IPS-18c (cell line): ENCODE measurements around the gene EBLN2.

Experiments used
- H3K4me3 ChIP-seq: 2 replicates; pipeline ENCODE4 v1.7.0; 2013; ENCODE audit warnings: low read depth, mild to moderate bottlenecking, low read length, moderate library complexity; ENCODE audit not compliant: insufficient read depth
- H3K9me3 ChIP-seq: one replicate; pipeline ENCODE4 v1.6.1; 2013; ENCODE audit warnings: mild to moderate bottlenecking, low read length, moderate library complexity; ENCODE audit not compliant: control insufficient read depth, insufficient read depth

Gene EBLN2

DNA sequence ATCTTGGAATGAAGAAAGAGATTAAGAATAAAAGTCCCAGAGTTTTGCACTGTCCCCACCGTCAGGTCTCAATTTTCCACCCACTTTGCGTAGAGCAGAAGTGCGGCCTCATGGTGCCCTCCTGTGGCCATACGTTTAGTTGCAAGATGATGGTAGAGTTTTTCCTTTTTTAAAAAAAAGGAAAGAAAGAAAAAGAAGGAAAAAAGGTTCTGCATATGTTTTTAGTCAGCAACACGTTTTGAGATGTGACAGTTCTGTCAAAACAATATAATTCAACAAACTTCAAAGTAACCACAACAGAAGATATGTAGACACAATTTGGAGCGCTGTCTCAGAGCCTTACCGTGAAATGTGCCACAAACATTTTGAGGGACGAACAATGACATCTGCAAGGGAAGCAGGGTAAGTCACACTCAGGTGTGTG is 24.6 kb downstream of the EBLN2 start:
- Histone ChIP-seq H3K4me3 (no peak overlapping the region), H3K9me3 (no peaks in the 10 kb centered on the region)

DNA sequence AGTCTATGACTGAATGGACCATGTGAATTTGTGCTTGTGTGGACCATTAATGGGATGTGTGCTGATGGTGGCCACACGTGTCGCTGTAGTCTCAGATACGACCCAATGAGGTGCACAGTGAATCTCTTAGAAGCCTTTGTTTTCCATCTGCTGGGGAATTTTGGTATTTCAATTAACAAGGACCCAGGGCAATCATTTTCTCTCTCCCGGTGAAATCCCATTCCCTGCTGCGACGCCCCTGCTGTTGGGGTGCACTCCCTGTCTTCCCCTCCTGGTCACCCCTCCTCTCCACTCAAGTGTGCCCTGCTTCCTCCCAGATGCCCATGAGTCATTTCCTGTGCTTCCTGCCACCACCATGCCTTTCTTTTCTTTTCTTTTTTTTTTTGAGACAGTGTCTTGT is 32.7 kb downstream of the EBLN2 start:
- Histone ChIP-seq H3K9me3 (no peaks in the 10 kb centered on the region), H3K4me3 (no peak overlapping the region)

DNA sequence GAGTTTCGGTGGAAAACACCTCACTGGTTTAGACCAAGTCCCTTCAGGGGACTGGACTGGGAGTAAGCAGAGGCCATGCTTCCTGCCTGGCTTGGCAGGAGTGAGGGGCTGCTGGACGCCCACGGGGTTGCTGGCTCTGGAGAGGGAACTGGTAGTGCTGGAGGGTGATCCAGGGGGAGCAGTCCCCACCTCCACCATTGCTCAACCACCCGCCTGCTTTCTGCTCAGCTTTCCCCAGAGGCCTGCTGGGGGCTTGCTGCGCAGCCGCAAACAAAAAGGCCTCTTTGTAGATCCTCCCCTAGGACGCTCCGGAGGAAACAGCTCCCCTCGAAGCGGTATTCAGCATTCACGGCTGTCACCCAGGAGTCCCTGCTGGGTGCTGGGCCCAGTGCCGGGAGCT is 33.5 kb downstream of the EBLN2 start:
- Histone ChIP-seq H3K4me3 (no peak overlapping the region), H3K9me3 (no peaks in the 10 kb centered on the region)

DNA sequence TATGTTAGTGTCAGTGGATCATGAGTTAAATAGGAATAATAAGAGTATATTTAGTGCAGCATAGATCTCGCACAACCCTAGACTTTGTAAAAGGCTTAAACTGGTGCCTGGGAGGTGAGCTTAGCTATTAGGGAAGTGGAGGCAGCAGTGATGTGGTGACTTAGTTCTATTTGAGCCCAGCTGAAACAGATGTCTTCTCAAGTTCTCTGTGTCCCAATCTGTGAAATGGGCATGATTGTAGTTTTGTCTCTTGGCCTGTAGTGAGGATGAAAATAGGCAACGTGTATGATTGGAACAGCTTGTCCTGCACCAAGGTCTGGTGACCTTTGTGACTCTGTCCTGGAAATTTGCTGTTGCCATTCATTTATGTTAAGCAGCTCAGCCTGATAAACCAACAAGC is 34.7 kb downstream of the EBLN2 start:
- Histone ChIP-seq H3K9me3 (no peaks in the 10 kb centered on the region), H3K4me3 (no peak overlapping the region)

DNA sequence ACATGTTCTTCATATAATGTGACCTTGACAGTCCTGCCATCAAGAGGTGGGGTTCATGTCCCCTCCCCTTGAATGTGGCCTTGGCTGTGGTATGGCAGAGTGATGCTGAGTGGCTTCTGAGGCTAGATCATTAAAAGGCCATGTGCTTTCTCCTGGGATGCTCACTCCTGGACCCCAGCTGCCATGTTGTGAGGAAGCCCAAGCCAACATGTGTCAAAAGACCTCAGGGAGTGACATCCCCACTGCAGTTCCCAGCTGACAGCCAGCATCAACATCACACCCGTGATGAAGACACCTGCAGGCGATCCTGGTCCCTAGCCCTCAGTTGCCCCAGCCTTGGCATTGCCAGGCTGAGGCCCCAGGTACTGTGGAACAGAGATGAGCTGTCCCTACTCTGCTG is 36.6 kb downstream of the EBLN2 start:
- Histone ChIP-seq H3K9me3 (no peaks in the 10 kb centered on the region), H3K4me3 (no peak overlapping the region)

DNA sequence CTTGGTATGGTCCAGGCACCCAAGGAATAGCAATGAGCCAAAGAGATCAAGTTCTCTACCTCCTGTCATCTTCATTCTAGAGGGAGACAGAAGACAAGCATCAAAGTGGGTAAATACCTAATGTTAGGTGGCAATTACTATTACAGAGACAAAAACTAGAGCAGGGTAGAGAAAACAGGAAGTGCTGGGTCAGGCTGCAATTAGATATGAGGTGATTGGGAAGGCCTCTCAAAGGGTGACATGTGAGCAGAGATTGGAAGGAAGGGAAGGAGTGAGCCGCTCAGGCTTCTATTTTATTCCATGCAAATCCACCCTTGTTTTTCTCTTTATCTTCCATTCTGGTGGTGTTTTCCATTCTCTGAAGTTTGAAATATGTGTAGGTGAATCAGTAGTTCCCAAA is 37.4 kb downstream of the EBLN2 start:
- Histone ChIP-seq H3K4me3 (no peak overlapping the region), H3K9me3 (no peaks in the 10 kb centered on the region)

DNA sequence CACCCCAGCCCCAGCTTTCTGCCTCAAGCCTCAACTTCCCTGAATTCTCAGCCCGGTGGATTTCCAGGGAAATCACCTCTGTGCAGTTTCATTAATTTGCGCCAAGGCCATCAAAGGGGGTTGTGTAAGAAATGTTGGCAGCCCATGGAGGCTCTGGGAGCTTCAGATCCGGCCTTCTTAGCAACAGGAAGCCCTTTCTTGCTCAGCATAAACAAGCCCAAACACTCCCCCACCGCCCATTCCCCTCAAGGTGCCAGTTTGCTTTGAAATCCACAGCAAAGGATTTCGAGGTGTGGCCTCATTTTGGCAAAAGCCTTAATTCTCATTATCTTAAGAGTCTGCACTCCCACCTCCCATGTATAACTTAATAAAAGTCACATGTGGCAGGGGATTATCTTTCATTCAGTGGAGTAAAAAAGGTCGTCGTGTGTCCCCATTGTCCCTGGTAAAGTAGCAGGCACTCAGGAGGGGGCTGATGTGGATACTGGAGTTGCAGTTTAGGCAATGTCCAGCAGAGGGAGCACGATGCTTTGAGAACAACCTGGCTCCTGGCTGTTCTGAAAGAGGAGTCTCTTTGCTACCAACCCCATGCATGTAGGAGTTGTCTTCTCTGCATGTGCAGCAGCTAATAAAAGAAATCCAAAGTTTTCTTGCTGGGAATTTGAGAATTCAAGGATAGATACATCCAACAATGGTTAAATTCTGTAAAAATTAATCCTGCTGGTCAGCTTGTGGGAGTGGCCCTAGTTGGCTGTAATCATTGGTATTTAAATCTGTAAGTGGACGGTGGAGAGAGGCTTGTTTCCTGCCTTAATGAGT is 39.5 kb downstream of the EBLN2 start:
- Histone ChIP-seq H3K9me3 (no peaks in the 10 kb centered on the region), H3K4me3 (no peak overlapping the region)

DNA sequence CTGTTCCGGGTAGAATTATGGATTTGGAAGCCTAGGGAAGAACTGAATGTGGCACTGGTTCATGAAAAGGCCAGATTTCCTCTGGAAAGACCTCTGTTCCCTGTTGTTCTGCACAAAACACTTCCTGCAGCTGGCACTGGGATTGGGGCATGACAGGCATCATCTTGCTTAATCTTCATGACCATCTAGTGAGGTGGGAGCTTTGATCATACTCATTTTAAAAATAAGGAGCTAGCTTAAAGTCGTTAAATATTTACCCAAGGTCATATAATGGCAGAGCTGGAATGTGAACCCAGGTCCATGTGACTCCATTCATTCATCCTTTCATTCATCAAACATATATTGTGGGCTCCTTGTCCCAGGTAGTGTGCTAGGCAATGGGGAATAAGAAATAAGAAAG is 40.4 kb downstream of the EBLN2 start:
- no peak overlapping the region for H3K4me3 ChIP-seq
- H3K9me3 ChIP-seq: no peaks in the 10 kb centered on the region

DNA sequence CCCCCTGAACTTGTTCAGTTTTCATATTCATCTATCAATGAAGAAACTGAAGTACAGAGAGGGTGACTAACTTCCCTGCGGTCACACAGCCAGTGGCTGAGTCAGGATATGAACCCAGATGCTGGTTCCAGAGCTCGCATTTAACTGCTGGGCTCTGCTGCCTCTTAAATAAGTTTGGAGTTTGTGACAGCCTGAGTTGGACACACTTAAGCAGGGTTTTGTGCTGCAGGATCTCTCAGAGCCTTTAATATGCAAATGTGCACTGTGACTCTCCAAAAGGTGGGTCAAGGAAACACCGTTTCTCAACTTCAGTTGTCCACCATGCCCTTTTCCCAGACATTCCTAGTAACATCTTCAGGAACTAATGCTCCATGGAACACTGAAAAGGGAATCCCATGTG is 45.8 kb downstream of the EBLN2 start:
- Histone ChIP-seq H3K4me3 (no peak overlapping the region), H3K9me3 (no peaks in the 10 kb centered on the region)

DNA sequence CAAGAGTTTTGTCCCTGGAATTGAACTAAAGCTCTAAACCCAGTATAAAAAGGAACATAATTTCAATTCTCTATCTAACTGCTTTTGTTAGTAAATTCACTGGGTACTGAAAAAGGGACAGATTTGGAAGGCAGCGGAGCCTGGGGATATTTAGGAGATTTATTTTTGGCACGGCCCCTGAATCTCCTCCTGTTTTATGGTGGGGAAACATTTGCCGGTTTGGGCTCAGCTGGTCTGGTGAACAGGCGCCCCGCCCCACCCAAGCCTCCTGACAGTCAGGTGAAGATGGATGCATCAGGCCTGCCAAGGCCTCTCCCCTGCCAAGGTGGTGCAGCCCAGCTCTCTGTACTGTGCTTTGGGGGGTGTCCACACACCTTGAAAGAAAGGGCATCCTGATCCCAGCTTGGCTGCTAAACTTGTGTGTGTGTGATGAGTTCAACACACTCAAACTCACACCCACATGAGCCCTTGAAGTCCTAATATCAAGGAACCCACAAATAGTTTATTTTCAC is 46.3 kb downstream of the EBLN2 start:
- Histone ChIP-seq H3K4me3 (no peak overlapping the region), H3K9me3 (no peaks in the 10 kb centered on the region)

DNA sequence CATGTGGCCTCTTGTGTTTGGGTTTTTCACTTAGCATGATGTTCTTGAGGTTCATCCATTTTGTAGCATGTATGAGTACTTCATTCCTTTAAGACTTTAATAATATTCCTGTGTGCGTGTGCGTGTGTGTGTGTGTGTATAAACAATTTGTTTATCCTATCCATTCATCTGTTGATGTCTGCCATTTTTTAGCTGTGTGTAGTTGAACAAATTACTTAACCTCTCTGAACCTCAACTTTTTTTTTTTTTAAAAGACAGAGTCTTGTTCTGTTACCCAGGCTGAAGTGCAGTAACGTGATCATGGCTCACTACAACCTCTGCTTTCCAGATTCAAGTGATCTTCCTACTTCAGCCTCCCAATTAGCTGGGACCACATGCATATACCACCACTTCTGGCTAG is 47.3 kb downstream of the EBLN2 start:
- Histone ChIP-seq H3K9me3 (no peaks in the 10 kb centered on the region), H3K4me3 (no peak overlapping the region)

DNA sequence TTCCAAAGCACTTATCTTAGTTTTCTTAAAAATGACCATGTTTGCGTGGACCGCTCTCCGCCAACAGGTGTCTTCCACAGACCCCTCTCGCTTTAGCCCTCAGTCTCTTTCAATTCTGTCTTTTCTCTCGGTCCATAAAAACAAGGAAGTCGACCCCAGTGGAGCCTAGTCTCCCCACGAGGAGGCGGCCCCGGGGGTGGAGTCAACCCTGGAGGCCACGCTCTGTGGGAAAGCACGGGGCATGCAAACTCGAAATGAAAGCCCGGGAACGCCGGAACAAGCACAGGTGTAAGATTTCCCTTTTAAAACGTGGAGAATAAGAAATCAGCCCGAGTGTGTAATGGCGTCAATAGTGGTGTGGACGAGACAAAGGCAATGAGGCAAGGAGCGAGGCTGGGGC is 49.1 kb downstream of the EBLN2 start:
- Histone ChIP-seq H3K9me3 (no peaks in the 10 kb centered on the region), H3K4me3 (no peak overlapping the region)
